ENCODE results near the gene TSPAN6. TPM values are rescaled to one million over a fixed set of nuclear protein-coding genes. Genes with fewer than 3 reads are reported as not detected.

TSPAN6 gene
- polyA plus RNA-seq, 1 donor from 2014 or later: 63.3 TPM

GRCh38 chrX:100584611-100585010 lies 52.0 kb downstream of the TSPAN6 start, which contains the start of gene TNMD:
Gene TNMD, plus strand, starts transcription at chrX:100584936. Its CDS starts 83 bp downstream, at chrX:100585019.
- Histone ChIP-seq H3K27ac (ENCODE audit: low read length) (no peak within 1 kb of the TSS), H3K4me3 (ENCODE audit: low read length) (no peak within 1 kb of the TSS), H2AFZ (ENCODE audit: low read depth, low read length) (no peak within 1 kb of the TSS), H3K9me2 (ENCODE audit: insufficient read depth, low read length) (no peaks in the 10 kb centered on the region), H4K20me1 (ENCODE audit: insufficient read depth) (no peaks in the 10 kb centered on the region), H3K9ac (ENCODE audit: low read length) (no peak within 1 kb of the TSS), H3K36me3 (ENCODE audit: insufficient read depth, low read length) (no peaks in the 10 kb centered on the region), H3F3A (ENCODE audit: insufficient read depth, low read length, poor library complexity, severe bottlenecking) (no peaks in the 10 kb centered on the region), H3K4me2 (ENCODE audit: low read length) (no peak within 1 kb of the TSS), H3K79me2 (replicated peaks; ENCODE audit: insufficient read depth, low read length) (no peaks in the 10 kb centered on the region), H3K9me3 (ENCODE audit: low read length) (no peaks in the 10 kb centered on the region), H3K27me3 (ENCODE audit: insufficient read depth, low read depth, low read length) (no peaks in the 10 kb centered on the region)
- no peak for TF ChIP-seq EP300 (conservative IDR thresholded peaks at IDR 0.05; ENCODE audit: poor library complexity, severe bottlenecking)
- no peak for TF ChIP-seq MXI1 (conservative IDR thresholded peaks at IDR 0.05; ENCODE audit: poor library complexity, severe bottlenecking)
- TF ChIP-seq EZH2 (IDR thresholded peaks at IDR 0.05; ENCODE audit: borderline replicate concordance, insufficient read depth, low read length, poor library complexity, severe bottlenecking): no peak
- TF ChIP-seq, protein P1, sequence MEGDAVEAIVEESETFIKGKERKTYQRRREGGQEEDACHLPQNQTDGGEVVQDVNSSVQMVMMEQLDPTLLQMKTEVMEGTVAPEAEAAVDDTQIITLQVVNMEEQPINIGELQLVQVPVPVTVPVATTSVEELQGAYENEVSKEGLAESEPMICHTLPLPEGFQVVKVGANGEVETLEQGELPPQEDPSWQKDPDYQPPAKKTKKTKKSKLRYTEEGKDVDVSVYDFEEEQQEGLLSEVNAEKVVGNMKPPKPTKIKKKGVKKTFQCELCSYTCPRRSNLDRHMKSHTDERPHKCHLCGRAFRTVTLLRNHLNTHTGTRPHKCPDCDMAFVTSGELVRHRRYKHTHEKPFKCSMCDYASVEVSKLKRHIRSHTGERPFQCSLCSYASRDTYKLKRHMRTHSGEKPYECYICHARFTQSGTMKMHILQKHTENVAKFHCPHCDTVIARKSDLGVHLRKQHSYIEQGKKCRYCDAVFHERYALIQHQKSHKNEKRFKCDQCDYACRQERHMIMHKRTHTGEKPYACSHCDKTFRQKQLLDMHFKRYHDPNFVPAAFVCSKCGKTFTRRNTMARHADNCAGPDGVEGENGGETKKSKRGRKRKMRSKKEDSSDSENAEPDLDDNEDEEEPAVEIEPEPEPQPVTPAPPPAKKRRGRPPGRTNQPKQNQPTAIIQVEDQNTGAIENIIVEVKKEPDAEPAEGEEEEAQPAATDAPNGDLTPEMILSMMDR (IDR thresholded peaks at IDR 0.05; ENCODE audit: poor library complexity, severe bottlenecking): no peak
- no peak for TF ChIP-seq SMC3 (conservative IDR thresholded peaks at IDR 0.05; ENCODE audit: poor library complexity)
- no peak for TF ChIP-seq POLR2AphosphoS5 (IDR thresholded peaks at IDR 0.05)
- TF ChIP-seq RAD21 (conservative IDR thresholded peaks at IDR 0.05): no peak
- no peak for TF ChIP-seq REST (IDR thresholded peaks at IDR 0.05; ENCODE audit: borderline replicate concordance)
- no peak for TF ChIP-seq TAF1 (IDR thresholded peaks at IDR 0.05; ENCODE audit: low read depth)

Other genes with a start within 250 kb of the TSPAN6 start
- 8.2 and 8.4 TPM in 2 replicates for gene PCDH19, start 226.5 kb downstream of the TSPAN6 start, polyA plus RNA-seq
- 0.24 TPM in 1 of 2 replicates, not detected in the other for gene TNMD, start 51.9 kb downstream of the TSPAN6 start, polyA plus RNA-seq
- 0.59 TPM in 1 of 2 replicates, not detected in the other for gene SRPX2, start 7.4 kb upstream of the TSPAN6 start, polyA plus RNA-seq
- gene SYTL4, start 95.3 kb upstream of the TSPAN6 start, polyA plus RNA-seq: 0.11 TPM in 1 of 2 replicates, not detected in the other
- 19.2 and 21.6 TPM in 2 replicates for gene CSTF2, start 183.6 kb upstream of the TSPAN6 start, polyA plus RNA-seq
- not detected in 2 replicates for gene NOX1, start 237.6 kb upstream of the TSPAN6 start, polyA plus RNA-seq

Measured in neural cell (in vitro differentiated cells).